GM12878 (cell line): Measurements from ENCODE around the gene NBR1. TPM values are rescaled to one million over a fixed set of nuclear protein-coding genes. Genes with fewer than 3 reads are reported as not detected.

ENCODE experiments used
- ATAC-seq: fragments of 200-7000 bp; cut with Tn5 transposase; 3 replicates; pipeline ENCODE4 v1.9.1; 2020; ENCODE audit warnings: mild to moderate bottlenecking, moderate library complexity
- BruUV-seq: library from RNA; stranded (reverse); fragments of 400-500 nt; replicated peaks from 2 replicates; lab custom pipeline; 2021; lab: Mats Ljungman, UMichigan
- CTCF ChIA-PET: fragments of 300-600 bp; sonication (Branson Sonifier 250); formaldehyde crosslinking; extraction: SDS; loops from one replicate; lab custom pipeline; 2021; ENCODE audit warnings: inconsistent platforms; lab: Yijun Ruan, JAX
- POLR2A ChIA-PET: fragments of 350-600 bp; formaldehyde crosslinking; extraction: SDS; loops from one replicate; lab custom pipeline; 2021; ENCODE audit warnings: inconsistent platforms; lab: Charles Lee
- RAD21 ChIA-PET: fragments of 300-600 bp; sonication (Branson Sonifier 250); formaldehyde crosslinking; loops from one replicate; lab custom pipeline; 2023; ENCODE audit warnings: antibody characterized with exemption; ENCODE audit not compliant: unreplicated experiment; lab: Charles Lee
- SMC1A ChIA-PET: fragments of 300-600 bp; sonication (Branson Sonifier 250); formaldehyde crosslinking; loops from one replicate; lab custom pipeline; 2023; ENCODE audit not compliant: unreplicated experiment, uncharacterized antibody; lab: Charles Lee
- DNase-seq: peaks from one replicate; pipeline ENCODE4 v3.0.0-alpha.2; 2011; ENCODE audit warnings: low read depth, low spot score
- FAIRE-seq: peaks from 3 replicates; lab custom pipeline; 2011; peaks lifted over from hg19 to GRCh38; lab: Jason Lieb, UNC
- H2AFZ ChIP-seq: 2 replicates; pipeline ENCODE4 v1.6.0; 2011; ENCODE audit warnings: low read depth, low read length, control low read depth; ENCODE audit not compliant: control insufficient read depth
- H3K27ac ChIP-seq: 2 replicates; pipeline ENCODE4 v1.5.1; 2011; ENCODE audit warnings: control low read depth; ENCODE audit not compliant: control insufficient read depth, insufficient read depth
- H3K27me3 ChIP-seq, 2 experiments: replicated peaks in 1 of 2; 2 replicates each; pipeline versions ENCODE4 v1.6.0 to v1.6.1; 2011; ENCODE audit warnings: low read length in 1 of 2; ENCODE audit not compliant: control insufficient read depth in 2 of 2, insufficient read depth in 2 of 2
- H3K36me3 ChIP-seq, 2 experiments: 2 replicates each; pipeline ENCODE4 v1.5.1; 2011; ENCODE audit warnings: low read length in 1 of 2; ENCODE audit not compliant: control insufficient read depth in 2 of 2, insufficient read depth in 2 of 2
- H3K4me1 ChIP-seq: 2 replicates; pipeline ENCODE4 v1.6.1; 2011; ENCODE audit warnings: mild to moderate bottlenecking, low read length, moderate library complexity, mixed read lengths; ENCODE audit not compliant: control insufficient read depth, insufficient read depth
- H3K4me2 ChIP-seq: 2 replicates; pipeline ENCODE4 v1.6.0; 2011; ENCODE audit warnings: control low read depth; ENCODE audit not compliant: control insufficient read depth, insufficient read depth
- H3K4me3 ChIP-seq: fragments of 200-600 bp; sonication (generic); 2 replicates; pipeline ENCODE4 v1.5.1; 2016
- H3K79me2 ChIP-seq: 2 replicates; pipeline ENCODE4 v1.6.0; 2011; ENCODE audit warnings: low read length; ENCODE audit not compliant: control insufficient read depth, insufficient read depth
- H3K9ac ChIP-seq: 2 replicates; pipeline ENCODE4 v1.8.0; 2011; ENCODE audit warnings: low read length, control low read depth, mixed read lengths; ENCODE audit not compliant: control insufficient read depth, insufficient read depth
- H3K9me3 ChIP-seq: replicated peaks from 3 replicates; pipeline ENCODE4 v1.5.1; 2011; ENCODE audit warnings: mild to moderate bottlenecking, low read length; ENCODE audit not compliant: control insufficient read depth, insufficient read depth
- H4K20me1 ChIP-seq: 2 replicates; pipeline ENCODE4 v1.6.0; 2011; ENCODE audit not compliant: control insufficient read depth, insufficient read depth
- E2F4 ChIP-seq: IDR thresholded peaks from 2 replicates; pipeline ENCODE4 v1.6.1; 2012; ENCODE audit warnings: low read depth, low read length, improper control_type of control experiment
- ETV6 ChIP-seq, 2 experiments: fragments of 450-650 bp in 1 of 2; IDR thresholded peaks in 1 of 2; conservative IDR thresholded peaks in 1 of 2; 2 replicates each; pipeline ENCODE4 v1.6.1; 2014; ENCODE audit warnings: antibody characterized with exemption in 1 of 2, borderline replicate concordance in 1 of 2, low read depth in 1 of 2, mild to moderate bottlenecking in 1 of 2, moderate library complexity in 1 of 2
- EZH2 ChIP-seq: IDR thresholded peaks from 2 replicates; pipeline ENCODE4 v1.6.1; 2012; ENCODE audit warnings: low read depth, mild to moderate bottlenecking, control low read depth, inconsistent platforms, low read length, borderline replicate concordance; ENCODE audit not compliant: control insufficient read depth
- FOXM1 ChIP-seq: IDR thresholded peaks from 2 replicates; pipeline ENCODE4 v1.6.1; 2012; ENCODE audit warnings: low read depth, mild to moderate bottlenecking, inconsistent platforms, low read length, moderate library complexity
- GATAD2B ChIP-seq: fragments of 450-650 bp; conservative IDR thresholded peaks from 2 replicates; pipeline ENCODE4 v1.6.1; 2017; ENCODE audit warnings: low read depth, mild to moderate bottlenecking, moderate library complexity
- JUND ChIP-seq: IDR thresholded peaks from 2 replicates; pipeline ENCODE4 v1.6.1; 2012; ENCODE audit warnings: low read depth, mild to moderate bottlenecking, low read length, improper control_type of control experiment, moderate library complexity
- MAX ChIP-seq: IDR thresholded peaks from 2 replicates; pipeline ENCODE4 v1.6.1; 2012; ENCODE audit warnings: low read depth, low read length, improper control_type of control experiment
- PAX5 ChIP-seq: IDR thresholded peaks from 2 replicates; pipeline ENCODE4 v1.6.1; 2011; ENCODE audit warnings: low read depth, low read length, borderline replicate concordance
- PKNOX1 ChIP-seq: fragments of 450-650 bp; IDR thresholded peaks from 2 replicates; pipeline ENCODE4 v1.6.1; 2016; ENCODE audit warnings: mild to moderate bottlenecking
- POLR2A ChIP-seq: IDR thresholded peaks from 2 replicates; pipeline ENCODE4 v1.6.1; 2011; ENCODE audit warnings: low read depth, mild to moderate bottlenecking, low read length
- RAD51 ChIP-seq: fragments of 450-650 bp; IDR thresholded peaks from 2 replicates; pipeline ENCODE4 v1.6.1; 2016; ENCODE audit warnings: moderate library complexity, mild to moderate bottlenecking, inconsistent platforms
- RBBP5 ChIP-seq: fragments of 200-600 bp; sonication (generic); conservative IDR thresholded peaks from 2 replicates; pipeline ENCODE4 v1.6.1; 2016
- RELB ChIP-seq: fragments of 450-650 bp; IDR thresholded peaks from 2 replicates; pipeline ENCODE4 v1.6.1; 2017; ENCODE audit warnings: low read depth, mild to moderate bottlenecking, moderate library complexity
- SKIL ChIP-seq: fragments of 450-650 bp; IDR thresholded peaks from 2 replicates; pipeline ENCODE4 v1.6.1; 2017; ENCODE audit warnings: mild to moderate bottlenecking, low read depth, inconsistent platforms; ENCODE audit not compliant: poor library complexity, severe bottlenecking
- TAF1 ChIP-seq: IDR thresholded peaks from 2 replicates; pipeline ENCODE4 v1.6.1; 2011; ENCODE audit warnings: mild to moderate bottlenecking, low read depth, low read length, borderline replicate concordance
- TBL1XR1 ChIP-seq: IDR thresholded peaks from 2 replicates; pipeline ENCODE4 v1.6.1; 2012; ENCODE audit warnings: low read depth, low read length, improper control_type of control experiment
- YBX1 ChIP-seq: fragments of 450-650 bp; IDR thresholded peaks from 2 replicates; pipeline ENCODE4 v1.6.1; 2016; ENCODE audit warnings: antibody characterized with exemption
- ZNF207 ChIP-seq: fragments of 450-650 bp; IDR thresholded peaks from 2 replicates; pipeline ENCODE4 v1.6.1; 2014; ENCODE audit warnings: antibody characterized with exemption, mild to moderate bottlenecking, borderline replicate concordance
- WGBS: methylation state at CpG from one replicate; pipeline ENCODE4 v1.1.6; 2016; ENCODE audit warnings: low lambda C conversion rate; ENCODE audit not compliant: insufficient replicate concordance, insufficient coverage; ENCODE audit errors: missing lambda C conversion rate; 5-methylcytosine and 5-hydroxymethylcytosine counted together
- in situ Hi-C: fragments of 300-500 bp; cut with MboI; formaldehyde crosslinking; loops from 9 replicates; pipeline ENCODE4 v1.14.3; 2018; ENCODE audit warnings: mixed read lengths
- intact Hi-C: fragments of 100-400 bp; cut with micrococcal nuclease; formaldehyde crosslinking; loops from one replicate; pipeline ENCODE4 v1.14.2; 2022; ENCODE audit not compliant: unreplicated experiment
- polyA plus RNA-seq, 11 experiments: library from polyadenylated mRNA; depleted of rRNA in 4 of 11; unstranded in 6 of 11; stranded (reverse) in 5 of 11; fragments of >200 nt; fragmentation: Nextera tagmentation in 4 of 11; fragmentation: Illumina TruSeq in 1 of 11; extraction: Ambion mirVana in 4 of 11; extraction: Trizol in 1 of 11; gene quantifications; 1 replicate in 1 of 11; 2 replicates in 10 of 11; pipeline versions ENCODE4 v1.2.1 to v1.2.3, GENCODE V29; 2011 to 2016; ENCODE audit warnings: inconsistent platforms in 2 of 11, missing spikeins in 2 of 11, low read depth in 1 of 11
- total RNA-seq, 4 experiments: library from RNA; depleted of rRNA in 3 of 4; stranded (reverse); fragments of >200 nt in 3 of 4; fragmentation: Illumina TruSeq in 1 of 4; extraction: Trizol in 1 of 4; gene quantifications; 2 replicates each; pipeline versions ENCODE4 v1.2.1 to v1.2.3, GENCODE V29; 2013 to 2021

The NBR1 gene
- total and polyA plus RNA-seq, 10 of the 15 experiments (the other 5 are each of a cell fraction or from before 2014, with no cell fraction given) = 3.5 to 55.2 (median 28.2) TPM

- WGBS = 83% methylated on average over 4 of the region's 4 CpGs
- FAIRE-seq (no peak), DNase-seq (no peak), ATAC-seq (no peak)
- no peaks in the 10 kb centered on the region for H3K9me3 ChIP-seq
- in situ Hi-C loops (loop anchor here (10.0 to 25.0 kb wide), 9 partner anchors 98 to 1646 kb away; partner anchors contain the start of genes DNAJC7, EIF1, HDAC5 and MEOX1), intact Hi-C loops (no loop called here)
- ChIA-PET CTCF (no interaction called here), POLR2A (interaction anchor here (0.5 kb wide), 1 partner anchor 284 kb away, joined by 4 read pairs; no protein-coding TSS in a partner anchor), RAD21 (no interaction called here), SMC1A (no interaction called here)
- TF ChIP-seq PAX5 (no peak), JUND (no peak), MAX (no peak), RAD51 (no peak), TBL1XR1 (no peak), RBBP5 (no peak), PKNOX1 (no peak), TAF1 (no peak), EZH2 (no peak), SKIL (no peak), GATAD2B (no peak), ZNF207 (no peak), RELB (no peak), YBX1 (no peak), ETV6 (conservative IDR thresholded peaks at IDR 0.05 in 1 of 2, IDR thresholded peaks at IDR 0.05 in 1 of 2; ENCODE audit: borderline replicate concordance in 1 of 2, low read depth in 1 of 2) (no peak), FOXM1 (no peak), E2F4 (no peak), POLR2A (no peak)
- no peak overlapping the region for H2AFZ ChIP-seq
- H3K36me3 ChIP-seq = peaks cover 2 to 14% of the 10 kb centered on the region in 2 experiments; a peak in 3 of 4 replicates
- peaks cover 5% of the 10 kb centered on the region; the same call in 1 of the 2 replicates for H3K4me1 ChIP-seq
- H4K20me1 ChIP-seq = no peaks in the 10 kb centered on the region
- no peaks in the 10 kb centered on the region for H3K27me3 ChIP-seq
- H3K4me3 ChIP-seq = no peak overlapping the region
- no peak overlapping the region for H3K27ac ChIP-seq
- no peak overlapping the region for H3K4me2 ChIP-seq
- peaks cover 17% of the 10 kb centered on the region for H3K79me2 ChIP-seq
- BruUV-seq = no TSS peak
- no peak overlapping the region for H3K9ac ChIP-seq
These were observed 45.4 kb downstream of the NBR1 start for GRCh38 chr17:43216369-43216761.
